Parathyroid adenoma (tissue), 2 donors: Measurements from ENCODE around the gene PIK3R1.

ENCODE experiments used
- H2AFZ ChIP-seq: fragments of 300-600 bp; sonication (generic); one replicate; pipeline ENCODE4 v1.7.0; 2017; ENCODE audit warnings: antibody characterized with exemption, mild to moderate bottlenecking
- H3K27ac ChIP-seq: fragments of 300-600 bp; sonication (generic); one replicate; pipeline ENCODE4 v1.7.0; 2017
- H3K27me3 ChIP-seq: fragments of 300-600 bp; sonication (generic); one replicate; pipeline ENCODE4 v1.7.0; 2017; ENCODE audit warnings: low read length; ENCODE audit not compliant: control insufficient read depth, insufficient read depth
- H3K36me3 ChIP-seq: fragments of 300-600 bp; sonication (generic); one replicate; pipeline ENCODE4 v1.7.0; 2017; ENCODE audit warnings: low read length; ENCODE audit not compliant: control insufficient read depth, insufficient read depth
- H3K4me1 ChIP-seq: fragments of 300-600 bp; sonication (generic); one replicate; pipeline ENCODE4 v1.7.0; 2017; ENCODE audit warnings: control low read depth
- H3K4me2 ChIP-seq: fragments of 300-600 bp; sonication (generic); one replicate; pipeline ENCODE4 v1.7.0; 2017; ENCODE audit warnings: low read length
- H3K4me3 ChIP-seq: fragments of 300-600 bp; sonication (generic); one replicate; pipeline ENCODE4 v1.7.0; 2017; ENCODE audit warnings: low read depth, low read length
- H3K79me2 ChIP-seq: fragments of 300-600 bp; sonication (generic); one replicate; pipeline ENCODE4 v1.7.0; 2017; ENCODE audit warnings: control low read depth
- H3K9ac ChIP-seq: fragments of 300-600 bp; sonication (generic); one replicate; pipeline ENCODE4 v1.7.0; 2017; ENCODE audit warnings: mild to moderate bottlenecking
- H3K9me3 ChIP-seq: fragments of 300-600 bp; sonication (generic); one replicate; pipeline ENCODE4 v1.7.0; 2017; ENCODE audit warnings: low read length; ENCODE audit not compliant: control insufficient read depth
- TF ChIP-seq, protein P1 (sequence below): fragments of 300-600 bp; sonication (generic); IDR thresholded peaks from one replicate; pipeline ENCODE4 v1.7.0; 2017; ENCODE audit warnings: antibody characterized with exemption, mild to moderate bottlenecking
- donor health status: primary hyperparathyroidism.

The PIK3R1 gene

DNA sequence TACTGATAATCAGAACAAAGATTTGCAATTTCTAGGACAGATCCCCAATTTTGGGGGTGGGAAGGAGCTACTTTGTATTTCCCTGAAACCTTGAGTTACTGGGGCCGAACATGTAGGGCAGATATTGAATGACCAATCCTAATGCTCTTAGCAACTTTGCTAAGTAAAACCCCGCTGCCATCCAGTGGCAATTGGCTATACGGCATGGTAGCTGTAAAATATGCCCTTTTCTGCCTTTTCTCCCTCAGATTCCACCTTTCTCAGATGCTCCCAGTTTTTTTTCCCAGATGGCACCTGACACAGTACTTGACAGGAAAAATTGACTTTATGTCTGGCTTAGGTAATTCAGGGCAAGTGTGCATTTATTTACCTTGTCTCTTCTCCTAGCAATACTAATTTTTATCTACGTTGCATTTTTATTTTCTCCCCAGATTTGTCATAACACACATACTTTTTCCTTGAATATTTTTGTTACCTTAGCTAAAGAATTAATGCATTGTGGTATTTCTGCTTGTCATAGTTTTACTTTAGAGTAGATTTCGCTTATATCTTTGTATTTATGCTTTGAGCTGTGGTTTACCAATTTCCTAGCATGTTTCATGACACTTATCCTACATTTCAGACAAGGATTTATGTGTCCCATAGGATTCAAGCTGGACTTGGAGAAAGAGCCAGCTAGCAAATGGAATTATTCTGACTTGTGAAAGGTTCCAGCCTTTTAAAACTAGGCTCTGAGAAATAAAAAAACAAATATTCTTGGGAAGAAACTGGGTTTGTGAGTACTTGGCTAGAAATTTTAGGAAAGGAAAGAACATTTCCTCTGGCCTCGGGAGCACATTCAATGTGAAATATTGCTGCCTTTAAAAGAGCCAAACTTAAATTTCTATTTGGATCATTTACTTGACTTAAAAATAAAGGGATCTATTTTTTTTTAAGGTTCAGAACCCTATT is 37.4 kb downstream of the PIK3R1 start:
- peaks cover 32% of the 10 kb centered on the region for H3K79me2 ChIP-seq
- H3K4me2 ChIP-seq: peak overlapping the region; percentile 8
- no peaks in the 10 kb centered on the region for H3K9me3 ChIP-seq
- H2AFZ ChIP-seq: no peak overlapping the region
- TF ChIP-seq, protein P1, sequence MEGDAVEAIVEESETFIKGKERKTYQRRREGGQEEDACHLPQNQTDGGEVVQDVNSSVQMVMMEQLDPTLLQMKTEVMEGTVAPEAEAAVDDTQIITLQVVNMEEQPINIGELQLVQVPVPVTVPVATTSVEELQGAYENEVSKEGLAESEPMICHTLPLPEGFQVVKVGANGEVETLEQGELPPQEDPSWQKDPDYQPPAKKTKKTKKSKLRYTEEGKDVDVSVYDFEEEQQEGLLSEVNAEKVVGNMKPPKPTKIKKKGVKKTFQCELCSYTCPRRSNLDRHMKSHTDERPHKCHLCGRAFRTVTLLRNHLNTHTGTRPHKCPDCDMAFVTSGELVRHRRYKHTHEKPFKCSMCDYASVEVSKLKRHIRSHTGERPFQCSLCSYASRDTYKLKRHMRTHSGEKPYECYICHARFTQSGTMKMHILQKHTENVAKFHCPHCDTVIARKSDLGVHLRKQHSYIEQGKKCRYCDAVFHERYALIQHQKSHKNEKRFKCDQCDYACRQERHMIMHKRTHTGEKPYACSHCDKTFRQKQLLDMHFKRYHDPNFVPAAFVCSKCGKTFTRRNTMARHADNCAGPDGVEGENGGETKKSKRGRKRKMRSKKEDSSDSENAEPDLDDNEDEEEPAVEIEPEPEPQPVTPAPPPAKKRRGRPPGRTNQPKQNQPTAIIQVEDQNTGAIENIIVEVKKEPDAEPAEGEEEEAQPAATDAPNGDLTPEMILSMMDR: peak; percentile 81
- no peaks in the 10 kb centered on the region for H3K36me3 ChIP-seq
- peak overlapping the region; percentile 36 for H3K27ac ChIP-seq
- no peak overlapping the region for H3K9ac ChIP-seq
- peaks cover 39% of the 10 kb centered on the region for H3K4me1 ChIP-seq
- H3K4me3 ChIP-seq: no peak overlapping the region
- no peaks in the 10 kb centered on the region for H3K27me3 ChIP-seq

DNA sequence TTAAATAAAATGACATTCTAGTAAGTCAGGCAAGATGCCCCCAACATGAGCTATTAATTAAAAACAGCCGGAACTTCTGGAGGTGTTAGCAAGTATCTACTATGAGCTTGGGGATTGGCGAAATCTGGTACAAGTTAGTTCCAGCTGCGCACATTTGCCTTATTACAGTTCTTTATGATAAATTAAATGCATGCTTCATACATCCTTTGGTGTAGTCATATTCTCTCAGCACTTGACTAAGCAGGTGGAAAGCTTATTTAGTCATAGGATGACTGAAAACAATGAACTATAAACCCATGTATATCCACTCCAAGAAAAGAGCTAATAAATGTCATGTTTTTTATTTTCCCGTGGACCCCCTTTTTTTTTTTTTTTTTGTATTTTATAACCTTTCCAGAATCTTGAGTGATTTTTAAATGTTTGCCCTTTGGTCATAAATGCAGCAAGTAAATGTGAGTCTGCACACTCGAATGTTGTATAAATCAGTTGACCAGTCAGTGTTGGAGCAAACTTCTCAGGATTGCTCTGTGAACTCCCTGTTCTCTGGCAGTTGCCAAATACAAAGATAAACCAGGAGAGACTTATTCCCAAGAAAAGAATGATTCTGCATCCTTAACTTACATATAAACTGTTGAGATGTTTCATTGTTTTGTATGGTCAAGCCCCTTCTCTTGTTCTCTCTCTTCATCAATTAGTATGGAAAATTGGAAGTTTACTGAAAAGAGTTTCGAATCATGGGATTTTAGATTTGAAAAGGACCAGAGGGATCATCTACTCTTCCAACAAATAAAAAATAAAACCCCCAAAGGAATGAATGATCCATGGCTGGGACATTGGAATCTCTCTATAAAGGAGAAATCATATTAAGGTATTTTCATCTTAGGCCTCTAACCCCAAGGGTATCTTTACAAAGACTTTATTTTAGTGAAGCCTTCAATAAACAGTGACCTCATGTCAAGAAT is 38.3 kb downstream of the PIK3R1 start:
- no peak overlapping the region for H2AFZ ChIP-seq
- no peak overlapping the region for H3K27ac ChIP-seq
- no peaks in the 10 kb centered on the region for H3K36me3 ChIP-seq
- no peak overlapping the region for H3K4me2 ChIP-seq
- no peak overlapping the region for H3K4me3 ChIP-seq
- TF ChIP-seq, protein P1: no peak
- H3K4me1 ChIP-seq: peaks cover 42% of the 10 kb centered on the region
- no peaks in the 10 kb centered on the region for H3K27me3 ChIP-seq
- peaks cover 29% of the 10 kb centered on the region for H3K79me2 ChIP-seq
- no peaks in the 10 kb centered on the region for H3K9me3 ChIP-seq
- no peak overlapping the region for H3K9ac ChIP-seq

DNA sequence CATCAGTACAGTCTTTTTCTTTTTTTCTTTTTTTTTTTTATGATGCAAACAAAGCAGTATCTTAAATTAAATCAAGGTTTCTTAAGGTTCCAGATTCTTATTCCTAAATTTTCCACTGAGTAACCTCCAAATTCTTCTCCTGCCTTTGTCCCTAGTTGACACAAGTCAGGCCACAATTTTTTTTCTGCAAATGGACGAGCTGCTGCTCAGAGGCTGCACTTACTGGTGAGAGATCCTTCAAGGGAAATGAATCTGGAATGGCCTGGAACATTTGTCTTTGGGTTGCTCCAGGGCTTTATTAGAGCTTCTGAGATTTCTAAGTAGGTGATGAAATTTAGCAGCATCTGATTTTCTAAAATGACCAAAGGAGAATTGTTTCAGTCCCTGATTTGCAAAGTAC is 39.3 kb downstream of the PIK3R1 start:
- Histone ChIP-seq H3K4me3 (no peak overlapping the region), H3K9me3 (no peaks in the 10 kb centered on the region), H3K27ac (no peak overlapping the region), H3K4me2 (no peak overlapping the region), H3K4me1 (peaks cover 45% of the 10 kb centered on the region), H3K9ac (no peak overlapping the region), H3K27me3 (no peaks in the 10 kb centered on the region), H2AFZ (no peak overlapping the region), H3K79me2 (peaks cover 25% of the 10 kb centered on the region), H3K36me3 (no peaks in the 10 kb centered on the region)
- TF ChIP-seq, protein P1: no peak

DNA sequence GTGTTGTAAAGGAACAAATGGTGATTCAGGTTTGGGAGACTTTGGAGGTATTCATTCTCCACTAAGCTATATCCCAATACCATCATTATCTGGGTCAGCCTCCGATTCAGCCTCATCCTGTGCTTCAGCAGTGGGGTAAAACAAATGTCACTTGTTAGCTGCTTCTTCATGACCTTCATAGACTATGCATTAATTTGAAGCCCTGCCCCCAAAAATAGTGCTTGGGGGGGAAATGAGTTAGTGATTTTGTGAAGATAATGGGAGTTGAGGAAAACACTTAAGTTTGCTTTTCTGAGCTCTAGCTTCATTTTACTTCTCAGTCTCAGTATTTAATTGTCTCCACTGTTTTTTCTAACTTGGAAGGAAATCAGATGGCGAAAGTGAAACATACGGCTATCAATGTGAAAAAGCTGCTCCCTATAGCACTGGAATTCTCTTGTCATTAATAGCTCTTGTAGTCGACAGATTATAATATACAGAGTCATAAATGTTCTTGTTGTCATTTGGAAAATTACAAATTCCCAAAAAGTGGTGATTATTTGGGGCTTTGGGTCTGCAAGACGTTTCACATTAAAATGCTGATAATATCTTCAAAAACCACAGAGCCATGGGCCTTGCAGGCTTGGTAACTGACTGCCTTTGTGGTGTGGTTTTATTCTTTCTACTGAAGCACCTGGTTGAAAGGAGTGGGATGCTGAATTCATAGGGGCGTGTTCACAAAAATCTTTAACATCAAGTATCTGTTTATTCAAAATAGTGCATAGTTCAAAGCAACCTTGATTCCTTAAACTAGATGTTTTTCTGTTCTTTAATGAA is 40.0 kb downstream of the PIK3R1 start:
- Histone ChIP-seq H3K27me3 (no peaks in the 10 kb centered on the region), H3K9ac (no peak overlapping the region), H3K4me3 (no peak overlapping the region), H3K4me2 (no peak overlapping the region), H3K79me2 (peaks cover 24% of the 10 kb centered on the region), H2AFZ (no peak overlapping the region), H3K27ac (no peak overlapping the region), H3K36me3 (no peaks in the 10 kb centered on the region), H3K4me1 (peaks cover 42% of the 10 kb centered on the region), H3K9me3 (no peaks in the 10 kb centered on the region)
- TF ChIP-seq, protein P1: no peak
